Hepatocyte (in vitro differentiated cells): ENCODE data around the gene ATOX1.

Experiments
- EZH2 ChIP-seq: fragments of 200-600 bp; sonication (generic); IDR thresholded peaks from 2 replicates; pipeline ENCODE4 v1.6.1; 2016; ENCODE audit warnings: antibody characterized with exemption, mild to moderate bottlenecking, borderline replicate concordance
- EZH2phosphoT487 ChIP-seq: fragments of 200-600 bp; sonication (generic); IDR thresholded peaks from one replicate; pipeline ENCODE4 v1.6.1; 2018; ENCODE audit warnings: antibody characterized with exemption, mild to moderate bottlenecking, low read depth, moderate library complexity; ENCODE audit not compliant: unreplicated experiment, severe bottlenecking
- TF ChIP-seq, protein P1 (sequence below): fragments of 200-600 bp; sonication (generic); IDR thresholded peaks from 2 replicates; pipeline ENCODE4 v1.5.1; 2016; ENCODE audit warnings: antibody characterized with exemption, mild to moderate bottlenecking; ENCODE audit not compliant: poor library complexity

GRCh38 chr5:151720215-151720614, 38.2 kb downstream of the ATOX1 start:
- TF ChIP-seq, protein P1, sequence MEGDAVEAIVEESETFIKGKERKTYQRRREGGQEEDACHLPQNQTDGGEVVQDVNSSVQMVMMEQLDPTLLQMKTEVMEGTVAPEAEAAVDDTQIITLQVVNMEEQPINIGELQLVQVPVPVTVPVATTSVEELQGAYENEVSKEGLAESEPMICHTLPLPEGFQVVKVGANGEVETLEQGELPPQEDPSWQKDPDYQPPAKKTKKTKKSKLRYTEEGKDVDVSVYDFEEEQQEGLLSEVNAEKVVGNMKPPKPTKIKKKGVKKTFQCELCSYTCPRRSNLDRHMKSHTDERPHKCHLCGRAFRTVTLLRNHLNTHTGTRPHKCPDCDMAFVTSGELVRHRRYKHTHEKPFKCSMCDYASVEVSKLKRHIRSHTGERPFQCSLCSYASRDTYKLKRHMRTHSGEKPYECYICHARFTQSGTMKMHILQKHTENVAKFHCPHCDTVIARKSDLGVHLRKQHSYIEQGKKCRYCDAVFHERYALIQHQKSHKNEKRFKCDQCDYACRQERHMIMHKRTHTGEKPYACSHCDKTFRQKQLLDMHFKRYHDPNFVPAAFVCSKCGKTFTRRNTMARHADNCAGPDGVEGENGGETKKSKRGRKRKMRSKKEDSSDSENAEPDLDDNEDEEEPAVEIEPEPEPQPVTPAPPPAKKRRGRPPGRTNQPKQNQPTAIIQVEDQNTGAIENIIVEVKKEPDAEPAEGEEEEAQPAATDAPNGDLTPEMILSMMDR, result no peak
- TF ChIP-seq EZH2, result no peak
- TF ChIP-seq EZH2phosphoT487, result no peak
